ENCODE results near the gene ELK3.

The ELK3 gene

GRCh38 chr12:96250119-96250685 lies 56.0 kb downstream of the ELK3 start:
- no peak overlapping the region for H3K4me3 ChIP-seq (replicated peaks; ENCODE audit: low read depth, low read length)
- DNase-seq (ENCODE audit: low read depth) = no peak
- TF ChIP-seq CTCF (IDR thresholded peaks at IDR 0.05; ENCODE audit: low read length, missing control alignments) = no peak

- H3K4me3 ChIP-seq (replicated peaks; ENCODE audit: low read depth, low read length) = no peak overlapping the region
- no peak for TF ChIP-seq CTCF (IDR thresholded peaks at IDR 0.05; ENCODE audit: low read length, missing control alignments)
- DNase-seq (ENCODE audit: low read depth) = peak; percentile 89
Measured at GRCh38 chr12:96255077-96255476, 60.9 kb downstream of the ELK3 start.

GRCh38 chr12:96256672-96257361 lies 62.6 kb downstream of the ELK3 start:
- DNase-seq (ENCODE audit: low read depth) = no peak
- no peak for TF ChIP-seq CTCF (IDR thresholded peaks at IDR 0.05; ENCODE audit: low read length, missing control alignments)

GRCh38 chr12:96257550-96258103 lies 63.5 kb downstream of the ELK3 start:
- TF ChIP-seq CTCF (IDR thresholded peaks at IDR 0.05; ENCODE audit: low read length, missing control alignments) = no peak
- no peak overlapping the region for H3K4me3 ChIP-seq (replicated peaks; ENCODE audit: low read depth, low read length)
- no peak for DNase-seq (ENCODE audit: low read depth)

More at GRCh38 chr12:96256672-96257361, 62.6 kb downstream of the ELK3 start:
- no peak overlapping the region for H3K4me3 ChIP-seq (replicated peaks; ENCODE audit: low read depth, low read length)

GRCh38 chr12:96258104-96258961 lies 64.2 kb downstream of the ELK3 start:
- TF ChIP-seq CTCF (IDR thresholded peaks at IDR 0.05; ENCODE audit: low read length, missing control alignments) = no peak
- no peak overlapping the region for H3K4me3 ChIP-seq (replicated peaks; ENCODE audit: low read depth, low read length)
- DNase-seq (ENCODE audit: low read depth) = peak; percentile 91

GRCh38 chr12:96260231-96260630 lies 66.1 kb downstream of the ELK3 start:
- DNase-seq (ENCODE audit: low read depth) = peak; percentile 36
- H3K4me3 ChIP-seq (replicated peaks; ENCODE audit: low read depth, low read length) = no peak overlapping the region
- TF ChIP-seq CTCF (IDR thresholded peaks at IDR 0.05; ENCODE audit: low read length, missing control alignments) = no peak
